ENCODE results near the gene ZNF598.
"Not testable (repeated sequence)": the region's sequence is repeated elsewhere in the genome, so short reads cannot be mapped to it uniquely, and the experiment has no call there.

The ZNF598 gene

DNA sequence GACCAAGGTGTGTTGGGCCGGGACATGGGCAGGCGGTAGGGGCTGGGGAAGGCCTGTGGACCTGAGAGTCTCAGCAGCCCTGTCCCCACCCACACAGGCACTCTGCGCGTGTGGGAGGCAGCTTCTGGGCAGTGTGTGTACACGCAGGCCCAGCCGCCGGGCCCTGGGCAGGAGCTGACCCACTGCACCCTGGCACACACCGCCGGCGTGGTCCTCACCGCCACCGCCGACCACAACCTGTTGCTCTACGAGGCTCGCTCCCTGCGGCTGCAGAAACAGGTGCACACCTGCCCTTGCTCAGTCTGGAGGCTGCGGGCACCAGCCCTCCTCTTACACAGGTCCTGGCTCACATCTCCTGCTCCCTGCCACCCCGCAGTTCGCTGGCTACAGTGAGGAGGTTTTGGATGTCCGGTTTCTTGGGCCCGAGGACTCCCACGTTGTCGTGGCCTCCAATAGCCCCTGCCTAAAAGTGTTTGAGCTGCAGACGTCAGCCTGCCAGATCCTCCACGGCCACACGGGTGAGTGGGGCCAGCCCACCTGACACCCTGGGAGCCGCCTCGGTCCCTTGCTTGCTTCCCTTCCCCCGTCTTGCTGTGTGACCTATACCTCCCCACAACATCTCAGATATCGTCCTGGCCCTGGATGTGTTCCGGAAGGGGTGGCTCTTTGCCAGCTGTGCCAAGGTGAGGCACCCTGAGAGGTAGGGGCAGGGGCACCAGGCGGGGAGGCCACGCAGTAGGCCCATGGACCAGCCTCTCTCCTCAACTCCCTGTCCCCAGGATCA lies 34.0 kb downstream of the ZNF598 start:
- DNase-seq (ENCODE audit: low spot score) = no peak

DNA sequence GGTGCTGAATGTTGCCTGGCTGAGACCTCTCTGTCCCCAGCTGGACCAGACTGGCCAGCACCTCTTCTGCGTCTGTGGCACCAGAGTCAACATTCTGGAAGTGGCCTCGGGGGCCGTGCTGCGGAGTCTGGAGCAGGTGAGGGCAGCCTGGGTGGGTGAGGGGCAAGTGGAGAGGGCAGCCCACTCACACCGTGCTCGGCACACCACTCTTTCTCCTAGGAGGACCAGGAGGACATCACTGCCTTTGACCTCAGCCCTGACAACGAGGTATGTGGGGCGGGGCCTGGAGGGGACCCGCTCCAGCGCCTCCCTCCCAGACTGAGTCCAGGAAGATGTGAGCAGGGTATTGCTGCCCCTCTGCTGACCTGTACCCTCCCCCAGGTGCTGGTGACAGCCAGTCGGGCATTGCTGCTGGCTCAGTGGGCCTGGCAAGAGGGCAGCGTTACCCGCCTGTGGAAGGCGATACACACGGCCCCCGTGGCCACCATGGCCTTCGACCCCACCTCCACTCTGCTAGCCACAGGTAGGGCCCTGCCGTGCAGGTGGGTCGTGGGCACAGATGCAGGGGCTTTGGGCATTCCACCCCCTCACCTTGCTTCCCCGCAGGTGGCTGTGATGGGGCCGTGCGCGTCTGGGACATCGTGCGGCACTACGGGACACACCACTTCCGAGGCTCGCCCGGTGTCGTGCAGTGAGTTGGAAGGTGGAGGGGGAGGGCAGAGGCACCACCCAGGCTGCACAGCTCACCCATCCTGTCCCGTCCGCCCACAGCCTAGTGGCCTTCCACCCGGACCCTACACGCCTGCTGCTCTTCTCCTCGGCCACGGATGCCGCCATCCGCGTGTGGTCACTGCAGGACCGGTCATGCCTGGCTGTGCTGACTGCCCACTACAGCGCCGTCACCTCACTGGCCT lies 35.2 kb downstream of the ZNF598 start:
- DNase-seq (ENCODE audit: low spot score) = no peak

DNA sequence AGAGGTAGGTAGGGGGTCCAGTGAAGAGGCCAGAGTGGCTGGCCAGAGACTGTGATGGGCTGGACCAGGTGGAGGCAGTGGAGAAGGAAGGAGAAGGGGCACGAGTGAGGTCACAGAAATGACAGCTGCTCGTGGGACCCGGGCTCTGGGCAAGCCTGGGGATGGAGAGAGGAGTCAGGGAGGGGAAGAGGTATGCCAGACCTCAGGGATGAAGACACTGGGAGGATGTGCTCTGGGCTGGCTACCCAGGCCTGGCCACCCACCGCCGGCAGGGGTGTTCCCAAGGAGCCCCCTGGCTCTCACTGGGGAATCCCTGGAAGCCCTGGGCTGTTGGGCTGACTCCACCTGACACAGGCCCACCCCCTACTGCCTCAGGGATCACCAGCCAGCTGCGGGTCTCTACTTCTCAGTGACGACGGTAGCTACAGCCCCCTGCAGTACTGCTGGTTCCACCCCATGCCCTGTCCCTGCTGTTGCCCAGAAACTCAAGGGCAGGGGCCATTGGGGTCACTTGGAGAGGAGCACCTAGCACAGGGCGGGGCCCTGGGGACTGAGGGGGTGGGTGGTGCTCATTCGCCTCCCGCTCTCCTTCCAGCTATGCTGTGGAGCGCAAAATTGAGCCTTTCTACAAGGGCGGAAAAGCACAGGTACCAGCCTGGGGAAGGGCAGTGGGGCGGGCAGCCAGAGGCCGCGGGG lies 36.0 kb downstream of the ZNF598 start:
- no peak for DNase-seq (ENCODE audit: low spot score)

DNA sequence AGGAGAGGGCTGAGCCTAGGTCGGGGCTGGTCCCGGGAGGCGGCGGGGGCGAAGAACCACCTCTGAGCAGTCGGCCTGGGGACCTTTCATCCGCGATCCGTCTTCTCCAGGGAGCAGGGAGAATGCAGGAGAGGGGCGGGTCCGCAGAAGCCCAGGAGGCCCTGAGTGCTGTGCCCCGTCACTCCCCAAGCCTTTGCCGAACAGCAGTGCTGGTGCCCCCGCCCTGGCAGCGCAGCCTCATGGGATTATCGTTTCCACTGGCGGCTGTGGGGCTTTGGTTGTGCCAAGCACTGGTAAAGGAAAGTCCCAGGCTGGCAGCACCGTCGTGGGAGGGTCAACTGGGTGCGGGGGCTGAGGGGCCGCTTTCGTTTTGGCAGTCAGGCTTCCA lies 37.1 kb downstream of the ZNF598 start:
- no peak for DNase-seq (ENCODE audit: low spot score)

DNA sequence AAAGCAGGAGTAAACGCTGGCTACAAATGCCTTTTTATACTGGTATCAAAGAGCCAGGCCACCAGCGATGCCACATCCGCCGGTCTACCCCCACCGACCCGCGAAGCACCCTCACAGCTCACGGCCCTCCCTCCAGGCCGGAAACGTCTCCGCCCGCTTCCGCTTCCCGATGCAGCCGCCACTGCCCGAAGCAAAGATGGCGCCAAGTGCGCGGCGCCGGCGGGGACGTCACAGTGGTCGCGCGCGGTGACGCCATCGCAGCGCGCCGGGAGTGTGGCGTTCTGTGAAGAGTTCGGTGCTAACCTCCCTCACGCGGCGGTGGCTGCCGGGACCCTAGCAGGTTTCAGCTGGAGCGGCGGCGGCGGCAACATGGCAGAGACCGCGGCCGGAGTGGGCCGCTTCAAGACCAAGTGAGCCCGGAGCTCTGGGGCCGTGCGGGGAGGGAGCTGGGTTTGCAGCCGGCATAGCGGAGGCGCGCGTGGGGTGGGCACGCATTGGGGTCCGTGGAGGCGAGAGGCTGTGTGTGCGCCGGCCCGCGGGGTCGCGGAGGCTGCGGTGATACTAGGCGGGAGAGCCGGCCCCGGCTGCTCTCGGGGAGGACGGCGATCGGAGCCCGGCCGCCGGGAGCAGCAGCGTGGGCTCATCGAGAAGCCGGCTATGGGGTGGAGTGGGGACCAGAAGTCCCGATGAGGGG lies 37.7 kb downstream of the ZNF598 start, which contains the start of gene TBL3:
TBL3 (plus strand) TSS at position 258 of the 694 bp plus-strand sequence; CDS start at position 370, 112 bp downstream.
- DNase-seq (ENCODE audit: low spot score) = peak; percentile 96

DNA sequence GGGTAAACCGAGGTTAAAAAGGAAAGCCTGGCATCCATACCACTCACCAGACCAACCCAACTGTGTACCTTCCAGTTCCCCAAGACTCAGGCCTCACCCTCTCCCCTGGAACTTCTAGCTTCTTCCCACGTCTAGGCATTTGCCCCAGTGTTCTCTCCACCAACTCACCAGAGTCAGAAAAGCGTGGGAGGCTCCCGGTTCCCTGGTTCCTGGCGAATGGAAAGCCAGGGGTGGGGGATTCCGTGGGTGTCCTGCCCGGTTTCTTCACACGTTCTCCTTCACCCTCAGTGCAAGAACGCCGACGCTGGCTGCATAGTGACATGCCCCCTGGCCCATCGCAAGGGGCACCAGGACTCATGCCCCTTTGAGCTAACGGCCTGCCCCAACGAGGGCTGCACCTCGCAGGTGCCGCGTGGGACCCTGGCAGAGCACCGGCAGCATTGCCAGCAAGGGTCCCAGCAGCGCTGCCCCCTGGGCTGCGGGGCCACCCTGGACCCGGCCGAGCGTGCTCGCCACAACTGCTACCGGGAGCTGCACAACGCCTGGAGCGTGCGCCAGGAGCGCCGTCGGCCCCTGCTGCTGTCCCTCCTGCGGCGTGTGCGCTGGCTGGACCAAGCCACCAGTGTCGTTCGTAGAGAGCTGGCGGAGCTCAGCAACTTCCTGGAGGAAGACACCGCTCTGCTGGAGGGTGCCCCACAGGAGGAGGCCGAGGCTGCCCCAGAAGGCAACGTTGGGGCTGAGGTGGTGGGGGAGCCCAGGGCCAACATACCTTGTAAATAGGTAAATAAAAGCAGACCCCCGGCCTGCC lies 41.3 kb downstream of the ZNF598 start:
- no peak for DNase-seq (ENCODE audit: low spot score)

DNA sequence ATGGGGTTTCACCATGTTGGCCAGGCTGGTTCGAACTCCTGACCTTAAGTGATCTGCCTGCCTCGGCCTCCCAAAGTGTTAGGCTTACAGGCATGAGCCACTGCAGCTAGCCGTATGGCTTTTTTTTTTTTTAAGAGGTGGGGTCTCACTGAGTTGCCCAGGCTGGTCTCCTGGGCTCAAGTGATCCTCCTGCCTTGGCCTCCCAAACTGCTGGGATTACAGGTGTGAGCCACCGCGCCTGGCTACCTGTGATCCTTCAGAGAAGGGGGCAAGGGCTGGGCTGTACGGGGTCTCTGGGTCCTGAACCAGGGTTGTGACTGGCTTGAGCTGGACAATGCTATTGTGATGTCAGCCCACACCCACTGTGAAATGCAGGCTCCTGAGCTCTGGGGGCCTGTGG lies 43.2 kb downstream of the ZNF598 start, which contains the start of gene RNF151:
RNF151 (plus strand) TSS at position 397 of the 400 bp plus-strand sequence. CDS start 26 bp downstream, outside the sequence.
- no peak for DNase-seq (ENCODE audit: low spot score)

DNA sequence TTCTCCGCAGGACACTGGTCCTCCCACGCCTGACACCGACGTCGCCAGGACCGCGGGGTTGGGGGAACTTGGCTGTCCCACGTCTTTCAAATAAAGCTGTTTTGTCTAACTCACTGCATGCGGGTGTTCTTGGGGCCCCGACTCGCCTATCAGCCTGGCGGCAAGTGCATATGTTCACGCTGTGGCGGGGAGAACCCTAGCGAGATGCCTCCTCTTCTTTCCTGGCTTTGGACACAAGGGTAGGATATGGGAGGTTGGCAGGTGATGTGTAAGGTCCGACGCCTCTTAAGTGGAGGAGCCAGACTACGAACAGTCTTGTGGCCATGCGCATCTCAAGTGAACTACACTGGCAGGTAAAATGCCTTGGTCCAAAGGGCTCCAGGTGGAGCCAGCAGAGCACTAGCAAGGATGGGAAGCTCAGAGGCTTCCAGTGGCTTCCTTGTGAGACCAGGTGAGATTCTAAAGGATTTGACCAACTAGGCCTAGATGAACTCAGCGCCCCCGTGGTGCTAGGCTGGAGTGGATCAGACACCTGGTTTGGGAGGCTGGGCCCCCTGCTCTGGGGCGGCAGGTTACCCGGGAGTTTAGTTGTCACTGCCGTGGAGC lies 44.1 kb downstream of the ZNF598 start:
- no peak for DNase-seq (ENCODE audit: low spot score)

DNA sequence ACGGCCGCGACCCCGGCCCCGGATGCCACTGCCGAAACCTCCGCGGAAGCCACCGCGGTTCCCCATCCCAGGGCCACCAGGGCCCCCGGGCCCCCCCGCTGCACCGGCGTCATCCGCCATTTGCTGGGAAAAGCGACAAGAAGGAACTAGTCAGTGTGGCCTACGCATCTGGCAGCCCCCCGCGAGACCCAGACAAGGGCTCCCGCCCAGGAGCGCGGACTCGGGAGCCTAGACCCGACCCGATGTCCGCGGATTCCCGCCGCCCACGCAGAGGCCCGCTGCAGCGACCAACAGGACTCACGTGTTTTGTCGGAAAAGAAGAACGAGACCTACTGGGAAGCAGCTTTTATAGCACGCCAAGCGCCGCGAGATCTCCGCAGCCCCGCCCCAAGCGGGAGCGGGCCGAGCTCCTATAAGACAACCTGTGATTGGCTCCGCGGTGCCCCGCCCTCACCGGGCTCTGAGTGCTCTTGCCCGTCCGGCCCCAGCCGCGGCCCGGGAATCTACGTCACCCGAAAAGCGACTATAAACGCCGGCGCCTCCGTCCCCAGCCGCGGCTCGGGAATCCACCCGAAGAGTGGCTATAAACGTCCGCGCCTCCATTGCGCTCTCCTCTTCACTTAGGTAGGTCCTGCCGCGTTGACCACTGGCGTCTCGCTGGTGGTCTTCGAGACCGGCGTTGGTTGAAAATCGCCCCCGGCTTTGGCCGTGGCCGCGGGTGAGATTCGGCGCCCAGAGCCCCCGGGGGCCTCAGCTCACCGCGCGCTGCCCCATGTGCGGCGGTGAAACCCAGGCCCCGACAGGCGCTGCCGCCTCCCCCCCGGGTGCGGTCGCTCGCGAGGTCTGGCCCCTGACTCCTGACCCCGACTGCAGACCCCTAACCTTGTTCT lies 44.9 kb downstream of the ZNF598 start, which contains the start of gene RPS2:
RPS2 (minus strand) TSS at position 321 of the 890 bp plus-strand sequence; CDS start at position 120, 201 bp downstream.
- DNase-seq (ENCODE audit: low spot score) = peak; percentile 99

DNA sequence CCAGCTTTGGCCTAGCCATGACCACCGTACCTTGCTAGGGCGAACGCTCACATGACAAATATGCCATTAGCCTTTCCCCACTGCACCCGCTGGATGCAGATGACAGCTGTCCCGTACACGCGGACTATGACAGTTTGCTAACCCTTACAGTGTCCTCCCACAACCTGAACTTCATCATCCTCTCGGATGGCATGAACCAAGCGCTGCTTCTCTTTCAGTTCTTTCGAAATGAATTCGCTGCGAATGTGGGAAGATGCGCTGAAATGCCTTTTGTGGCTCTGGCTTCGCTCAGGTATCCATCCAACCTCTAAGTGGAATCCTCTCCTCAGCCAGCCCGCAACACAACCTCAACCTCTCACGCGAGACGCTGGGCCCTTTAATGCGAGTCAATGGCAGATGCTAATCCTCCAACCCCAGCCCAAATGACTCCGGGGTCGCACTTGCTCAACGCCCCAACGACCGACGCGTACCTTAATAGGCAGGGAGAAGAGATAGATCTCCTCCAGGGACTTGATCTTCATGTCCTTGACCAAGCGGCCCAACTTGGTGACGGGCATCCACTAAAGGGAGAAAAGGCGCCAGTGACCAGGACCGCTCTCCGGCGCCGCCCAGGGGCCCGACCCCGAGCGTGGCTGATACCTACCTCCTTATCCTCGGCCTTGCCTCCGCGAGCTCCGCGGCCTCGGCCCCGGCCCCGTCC lies 45.7 kb downstream of the ZNF598 start:
- DNase-seq (ENCODE audit: low spot score) = no peak

DNA sequence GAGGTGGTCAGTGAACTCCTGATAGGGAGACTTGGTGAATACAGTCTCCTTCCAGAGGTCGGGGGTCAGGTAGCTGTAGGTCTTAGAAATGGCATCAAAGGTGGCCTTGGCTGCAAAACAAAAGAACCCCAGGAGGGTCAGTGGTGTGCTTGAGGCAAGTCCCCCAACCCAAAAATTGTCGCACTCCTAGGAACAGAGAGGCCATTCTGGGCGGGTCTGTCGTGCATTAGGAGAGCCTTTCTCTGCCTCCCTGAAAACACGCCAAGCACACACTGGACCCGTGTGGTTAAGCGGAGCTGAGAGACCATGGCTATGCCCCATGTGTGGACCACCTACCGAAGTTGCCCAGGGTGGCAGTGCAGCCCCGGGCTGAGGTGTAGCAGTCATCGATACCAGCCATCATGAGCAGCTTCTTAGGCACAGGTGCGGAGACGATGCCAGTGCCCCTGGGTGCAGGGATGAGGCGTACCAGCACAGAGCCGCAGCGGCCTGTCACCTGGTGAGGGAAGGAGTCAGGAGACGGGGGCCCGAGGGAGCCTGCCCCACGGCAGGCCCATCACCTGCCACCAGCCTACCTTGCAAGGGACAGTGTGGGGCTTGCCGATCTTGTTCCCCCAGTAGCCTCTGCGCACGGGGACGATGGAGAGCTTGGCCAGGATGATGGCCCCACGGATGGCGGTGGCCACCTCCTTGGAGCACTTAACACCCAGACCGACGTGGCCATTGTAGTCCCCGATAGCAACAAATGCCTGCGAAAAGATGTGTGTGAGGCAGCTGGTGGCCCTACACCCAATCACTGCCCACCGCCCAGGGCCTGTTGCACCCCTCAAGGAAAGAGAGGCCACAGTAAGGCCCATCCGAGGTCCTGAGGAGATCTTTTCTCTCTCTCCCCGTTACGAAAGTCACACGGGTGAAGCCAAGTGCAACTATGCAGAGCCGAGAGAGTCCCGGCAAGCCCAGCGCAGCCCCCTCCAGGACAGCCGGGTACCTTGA lies 47.2 kb downstream of the ZNF598 start:
- not testable (repeated sequence) for DNase-seq (ENCODE audit: low spot score)

DNA sequence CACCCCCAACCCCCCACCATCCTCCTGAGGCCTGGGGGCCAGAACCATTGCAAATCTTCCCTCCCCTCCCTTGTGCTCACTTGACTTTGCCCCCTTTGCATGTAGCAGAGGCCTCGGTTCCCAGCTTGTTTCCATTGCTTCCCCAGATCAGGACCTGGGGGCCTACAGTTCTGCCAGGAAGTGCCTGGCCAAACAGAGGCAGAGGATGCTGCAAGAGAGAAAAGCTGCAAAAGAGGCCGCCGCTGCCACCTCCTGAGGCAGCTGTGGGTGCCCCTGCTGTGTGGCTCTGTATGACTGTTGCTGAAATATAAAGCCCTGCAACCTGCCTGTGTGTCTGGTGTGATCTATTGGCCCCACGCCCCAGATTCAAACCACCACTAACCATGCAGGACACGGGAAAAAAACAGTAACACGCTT lies 48.0 kb downstream of the ZNF598 start:
- no peak for DNase-seq (ENCODE audit: low spot score)

DNA sequence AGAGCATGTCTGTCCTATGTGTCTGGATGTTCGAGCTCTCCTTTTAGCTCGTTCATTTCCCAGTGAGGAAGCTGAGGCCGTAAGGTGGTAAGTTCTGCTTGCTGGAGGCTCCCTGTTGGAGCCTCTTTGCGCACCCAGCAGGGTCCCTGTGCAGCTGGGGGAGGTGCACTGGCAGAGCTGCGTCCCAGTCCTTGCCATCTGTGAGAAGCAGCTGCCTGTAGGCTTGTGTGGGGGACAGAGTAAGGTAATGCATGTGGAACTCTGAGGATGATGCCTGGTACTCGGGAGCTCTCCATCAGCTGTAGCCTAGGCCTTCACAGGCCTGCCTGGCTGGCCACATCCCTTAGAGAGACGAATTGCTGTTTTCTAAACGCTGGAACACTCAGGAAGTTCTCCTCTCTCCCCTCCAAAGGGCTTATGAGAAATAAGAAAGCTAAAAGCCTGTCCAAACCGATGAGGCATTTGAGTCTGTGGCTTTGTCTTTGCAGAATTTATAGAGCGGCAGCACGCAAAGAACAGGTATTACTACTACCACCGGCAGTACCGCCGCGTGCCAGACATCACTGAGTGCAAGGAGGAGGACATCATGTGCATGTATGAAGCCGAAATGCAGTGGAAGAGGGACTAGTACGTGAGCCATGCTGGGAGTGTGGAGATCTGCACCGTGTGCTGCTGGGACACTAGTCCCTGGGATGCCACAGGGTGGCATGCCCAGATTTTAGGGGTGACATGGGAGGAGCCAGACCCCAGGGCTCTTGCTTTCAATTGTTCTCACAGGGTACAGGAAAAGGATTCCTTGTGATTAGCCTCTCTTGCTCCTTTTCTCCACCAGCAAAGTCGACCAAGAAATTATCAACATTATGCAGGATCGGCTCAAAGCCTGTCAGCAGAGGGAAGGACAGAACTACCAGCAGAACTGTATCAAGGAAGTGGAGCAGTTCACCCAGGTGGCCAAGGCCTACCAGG lies 48.7 kb downstream of the ZNF598 start:
- DNase-seq (ENCODE audit: low spot score) = no peak

DNA sequence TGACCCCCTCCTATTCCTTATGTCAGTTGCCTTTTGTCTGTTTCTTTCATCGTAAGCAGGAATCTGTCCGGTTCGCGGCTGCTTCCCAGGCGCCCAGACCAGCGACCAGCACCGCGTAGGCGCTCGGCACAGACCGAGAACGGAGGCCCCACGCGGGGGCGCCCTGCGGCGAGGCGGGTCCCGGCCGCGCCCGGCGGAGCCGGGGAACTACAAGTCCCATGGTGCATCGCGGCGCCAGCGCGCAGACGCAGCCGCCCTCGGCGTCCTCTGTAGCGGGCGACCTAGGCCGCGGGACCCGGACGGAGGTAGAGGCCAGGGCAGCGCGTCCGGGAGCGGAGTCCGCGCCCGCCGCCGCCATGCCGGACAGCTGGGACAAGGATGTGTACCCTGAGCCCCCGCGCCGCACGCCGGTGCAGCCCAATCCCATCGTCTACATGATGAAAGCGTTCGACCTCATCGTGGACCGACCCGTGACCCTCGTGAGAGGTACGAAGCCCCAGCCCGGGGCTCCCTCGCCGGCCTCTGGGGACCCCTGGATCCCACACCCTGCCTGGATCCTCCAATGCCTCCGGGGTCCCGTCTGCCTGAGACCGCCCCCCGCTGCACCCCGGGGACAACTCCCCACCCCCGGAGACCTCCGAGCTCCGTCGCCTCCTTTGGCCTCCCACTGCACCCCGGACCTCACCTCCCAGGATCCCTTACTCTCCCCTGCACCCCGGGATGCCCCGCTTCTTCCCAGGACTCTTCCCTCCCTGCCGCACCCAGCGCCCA lies 50.2 kb downstream of the ZNF598 start, which contains the start of gene NDUFB10:
NDUFB10 (plus strand) TSS at position 270 of the 771 bp plus-strand sequence; CDS start at position 357, 87 bp downstream.
- peak; percentile 92 for DNase-seq (ENCODE audit: low spot score)

DNA sequence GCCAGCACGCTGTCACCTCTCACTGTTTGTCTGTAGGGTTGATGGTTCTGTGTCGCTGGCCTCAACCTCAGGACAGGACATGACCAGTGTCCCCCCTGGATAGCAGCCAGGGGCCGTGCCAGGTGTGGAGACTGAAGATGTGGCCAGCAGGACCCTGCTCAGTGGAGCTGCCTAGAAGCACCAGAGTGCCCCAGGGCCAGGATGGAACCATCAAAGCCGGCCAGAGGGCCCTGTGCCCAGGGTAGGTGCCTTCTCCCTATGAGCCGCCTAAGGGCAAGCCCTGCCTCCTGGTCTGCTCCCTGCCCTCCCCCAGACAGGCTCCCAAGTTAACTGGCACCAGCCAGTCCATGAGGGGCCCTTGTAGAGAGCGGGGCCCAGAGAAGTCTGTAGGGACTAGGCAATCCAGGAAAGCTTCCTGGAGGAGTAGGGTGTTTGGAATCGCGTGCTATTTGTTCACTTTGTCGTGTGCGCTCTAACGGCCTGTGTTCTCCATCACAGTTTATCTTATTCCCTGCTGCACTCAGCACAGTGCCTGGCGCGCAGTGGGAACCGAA lies 50.8 kb downstream of the ZNF598 start:
- DNase-seq (ENCODE audit: low spot score) = no peak
